ENCODE results near the gene SPATA6.

DNA sequence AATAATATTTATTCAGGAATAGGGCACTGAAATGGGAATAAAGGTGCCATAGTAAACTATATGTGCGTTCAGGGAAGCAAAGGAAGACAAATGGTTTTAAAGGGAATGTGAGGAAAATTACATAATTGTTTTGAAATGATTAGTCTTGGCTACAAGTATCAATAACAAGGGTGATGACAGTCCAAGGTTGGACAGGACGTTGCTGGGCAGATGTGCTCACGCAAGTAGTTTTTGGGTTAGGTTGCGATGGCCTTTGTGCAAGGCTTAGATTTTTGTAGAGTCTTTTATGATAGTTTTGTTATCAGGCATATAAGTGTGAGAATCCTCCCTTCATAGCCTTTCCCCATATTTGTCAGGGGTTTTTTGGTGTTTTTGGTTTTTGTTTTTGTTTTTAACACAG, 57.0 kb downstream of the SPATA6 start:
- TF ChIP-seq, protein P1, sequence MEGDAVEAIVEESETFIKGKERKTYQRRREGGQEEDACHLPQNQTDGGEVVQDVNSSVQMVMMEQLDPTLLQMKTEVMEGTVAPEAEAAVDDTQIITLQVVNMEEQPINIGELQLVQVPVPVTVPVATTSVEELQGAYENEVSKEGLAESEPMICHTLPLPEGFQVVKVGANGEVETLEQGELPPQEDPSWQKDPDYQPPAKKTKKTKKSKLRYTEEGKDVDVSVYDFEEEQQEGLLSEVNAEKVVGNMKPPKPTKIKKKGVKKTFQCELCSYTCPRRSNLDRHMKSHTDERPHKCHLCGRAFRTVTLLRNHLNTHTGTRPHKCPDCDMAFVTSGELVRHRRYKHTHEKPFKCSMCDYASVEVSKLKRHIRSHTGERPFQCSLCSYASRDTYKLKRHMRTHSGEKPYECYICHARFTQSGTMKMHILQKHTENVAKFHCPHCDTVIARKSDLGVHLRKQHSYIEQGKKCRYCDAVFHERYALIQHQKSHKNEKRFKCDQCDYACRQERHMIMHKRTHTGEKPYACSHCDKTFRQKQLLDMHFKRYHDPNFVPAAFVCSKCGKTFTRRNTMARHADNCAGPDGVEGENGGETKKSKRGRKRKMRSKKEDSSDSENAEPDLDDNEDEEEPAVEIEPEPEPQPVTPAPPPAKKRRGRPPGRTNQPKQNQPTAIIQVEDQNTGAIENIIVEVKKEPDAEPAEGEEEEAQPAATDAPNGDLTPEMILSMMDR (IDR thresholded peaks at IDR 0.05), result no peak
- no peak for TF ChIP-seq EP300 (IDR thresholded peaks at IDR 0.05)
- no peak for TF ChIP-seq POLR2AphosphoS2 (conservative IDR thresholded peaks at IDR 0.05; ENCODE audit: low read length)
- TF ChIP-seq, protein P2, sequence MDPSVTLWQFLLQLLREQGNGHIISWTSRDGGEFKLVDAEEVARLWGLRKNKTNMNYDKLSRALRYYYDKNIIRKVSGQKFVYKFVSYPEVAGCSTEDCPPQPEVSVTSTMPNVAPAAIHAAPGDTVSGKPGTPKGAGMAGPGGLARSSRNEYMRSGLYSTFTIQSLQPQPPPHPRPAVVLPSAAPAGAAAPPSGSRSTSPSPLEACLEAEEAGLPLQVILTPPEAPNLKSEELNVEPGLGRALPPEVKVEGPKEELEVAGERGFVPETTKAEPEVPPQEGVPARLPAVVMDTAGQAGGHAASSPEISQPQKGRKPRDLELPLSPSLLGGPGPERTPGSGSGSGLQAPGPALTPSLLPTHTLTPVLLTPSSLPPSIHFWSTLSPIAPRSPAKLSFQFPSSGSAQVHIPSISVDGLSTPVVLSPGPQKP (IDR thresholded peaks at IDR 0.05; ENCODE audit: low read depth, low read length), result no peak
- TF ChIP-seq, protein P3, sequence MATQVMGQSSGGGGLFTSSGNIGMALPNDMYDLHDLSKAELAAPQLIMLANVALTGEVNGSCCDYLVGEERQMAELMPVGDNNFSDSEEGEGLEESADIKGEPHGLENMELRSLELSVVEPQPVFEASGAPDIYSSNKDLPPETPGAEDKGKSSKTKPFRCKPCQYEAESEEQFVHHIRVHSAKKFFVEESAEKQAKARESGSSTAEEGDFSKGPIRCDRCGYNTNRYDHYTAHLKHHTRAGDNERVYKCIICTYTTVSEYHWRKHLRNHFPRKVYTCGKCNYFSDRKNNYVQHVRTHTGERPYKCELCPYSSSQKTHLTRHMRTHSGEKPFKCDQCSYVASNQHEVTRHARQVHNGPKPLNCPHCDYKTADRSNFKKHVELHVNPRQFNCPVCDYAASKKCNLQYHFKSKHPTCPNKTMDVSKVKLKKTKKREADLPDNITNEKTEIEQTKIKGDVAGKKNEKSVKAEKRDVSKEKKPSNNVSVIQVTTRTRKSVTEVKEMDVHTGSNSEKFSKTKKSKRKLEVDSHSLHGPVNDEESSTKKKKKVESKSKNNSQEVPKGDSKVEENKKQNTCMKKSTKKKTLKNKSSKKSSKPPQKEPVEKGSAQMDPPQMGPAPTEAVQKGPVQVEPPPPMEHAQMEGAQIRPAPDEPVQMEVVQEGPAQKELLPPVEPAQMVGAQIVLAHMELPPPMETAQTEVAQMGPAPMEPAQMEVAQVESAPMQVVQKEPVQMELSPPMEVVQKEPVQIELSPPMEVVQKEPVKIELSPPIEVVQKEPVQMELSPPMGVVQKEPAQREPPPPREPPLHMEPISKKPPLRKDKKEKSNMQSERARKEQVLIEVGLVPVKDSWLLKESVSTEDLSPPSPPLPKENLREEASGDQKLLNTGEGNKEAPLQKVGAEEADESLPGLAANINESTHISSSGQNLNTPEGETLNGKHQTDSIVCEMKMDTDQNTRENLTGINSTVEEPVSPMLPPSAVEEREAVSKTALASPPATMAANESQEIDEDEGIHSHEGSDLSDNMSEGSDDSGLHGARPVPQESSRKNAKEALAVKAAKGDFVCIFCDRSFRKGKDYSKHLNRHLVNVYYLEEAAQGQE (IDR thresholded peaks at IDR 0.05), result no peak
- TF ChIP-seq RNF2 (IDR thresholded peaks at IDR 0.05; ENCODE audit: borderline replicate concordance, low read depth), result no peak
- no peak for TF ChIP-seq CHD4 (IDR thresholded peaks at IDR 0.05; ENCODE audit: borderline replicate concordance)
- TF ChIP-seq, protein P4, sequence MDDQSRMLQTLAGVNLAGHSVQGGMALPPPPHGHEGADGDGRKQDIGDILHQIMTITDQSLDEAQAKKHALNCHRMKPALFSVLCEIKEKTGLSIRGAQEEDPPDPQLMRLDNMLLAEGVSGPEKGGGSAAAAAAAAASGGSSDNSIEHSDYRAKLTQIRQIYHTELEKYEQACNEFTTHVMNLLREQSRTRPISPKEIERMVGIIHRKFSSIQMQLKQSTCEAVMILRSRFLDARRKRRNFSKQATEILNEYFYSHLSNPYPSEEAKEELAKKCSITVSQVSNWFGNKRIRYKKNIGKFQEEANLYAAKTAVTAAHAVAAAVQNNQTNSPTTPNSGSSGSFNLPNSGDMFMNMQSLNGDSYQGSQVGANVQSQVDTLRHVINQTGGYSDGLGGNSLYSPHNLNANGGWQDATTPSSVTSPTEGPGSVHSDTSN (IDR thresholded peaks at IDR 0.05), result no peak

All from A549 (cell line).